HG03060 (cell line): ENCODE results near the gene CAMTA1.

Experiments used
- ATAC-seq: cut with Tn5 transposase; IDR thresholded peaks from one replicate; pipeline ENCODE4 v1.9.1; 2021; ENCODE audit warnings: low read depth, moderate number of reproducible peaks; ENCODE audit not compliant: unreplicated experiment

Gene CAMTA1

DNA sequence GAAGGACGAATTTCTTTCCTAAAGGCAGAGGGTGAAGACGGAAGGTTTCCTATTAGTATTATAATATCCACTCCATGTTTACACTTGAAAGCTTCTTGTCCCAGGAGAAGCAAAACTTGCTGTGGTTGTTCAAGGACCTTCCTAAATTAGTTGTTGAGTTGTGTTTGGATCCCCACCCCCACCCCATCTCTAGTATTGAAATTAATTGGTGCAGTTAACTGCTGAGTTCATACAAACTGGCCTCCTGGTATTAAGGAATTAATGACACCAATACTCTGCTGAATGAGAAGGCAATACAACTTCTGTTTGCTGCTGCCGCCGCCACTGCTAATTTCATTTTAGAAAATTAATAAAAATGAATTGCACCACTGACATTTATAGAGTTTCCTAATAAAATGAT is 308.8 kb downstream of the CAMTA1 start:
- no peak for ATAC-seq

DNA sequence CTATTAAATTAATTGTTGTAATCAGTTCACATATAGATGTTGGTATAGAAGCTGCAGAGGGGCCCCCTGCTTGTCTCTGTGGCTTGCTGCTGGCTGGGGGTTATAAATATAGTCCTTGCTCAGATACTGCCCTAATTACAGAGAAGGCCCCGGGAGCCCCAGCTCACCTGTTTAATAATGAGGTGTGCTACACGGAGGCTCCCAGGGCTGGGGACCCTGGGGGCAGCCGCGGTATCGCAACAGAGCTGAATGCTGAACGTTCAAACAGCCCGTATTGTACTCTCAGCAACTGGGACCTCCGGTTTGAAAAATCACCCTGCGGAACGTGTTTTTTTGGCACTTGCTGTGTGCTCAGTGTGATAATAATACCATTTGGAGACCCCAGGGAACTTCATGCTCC is 309.3 kb downstream of the CAMTA1 start:
- ATAC-seq = no peak

DNA sequence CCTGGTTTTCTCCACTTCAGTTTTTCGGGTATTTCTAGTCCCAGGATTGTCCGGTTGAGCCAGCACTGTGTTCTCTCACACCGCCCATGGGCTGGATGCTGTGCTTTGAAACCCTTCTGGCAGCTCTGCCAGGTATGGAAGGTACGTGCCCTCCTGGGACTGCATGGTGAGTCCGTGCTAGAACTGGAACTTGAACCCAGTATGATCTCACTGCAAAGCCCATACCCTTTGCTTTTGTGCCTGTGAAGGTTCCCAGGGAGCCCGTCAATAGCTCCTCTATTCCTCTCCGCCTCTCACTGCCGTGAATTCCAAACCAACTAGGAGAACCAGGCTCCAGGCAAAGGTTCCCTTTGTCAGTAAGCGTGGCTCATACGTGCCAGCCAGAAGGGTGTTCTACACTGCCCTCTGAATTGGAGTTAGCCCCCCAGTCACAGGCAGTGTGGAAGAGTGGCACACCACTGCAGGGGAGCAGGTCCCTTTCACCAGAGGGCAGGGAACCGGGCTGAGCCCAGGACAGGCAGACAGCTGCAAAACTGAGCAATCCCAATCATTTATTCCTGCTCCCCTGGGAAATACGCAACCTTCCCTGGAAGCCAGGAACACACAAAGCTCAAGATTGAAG is 310.2 kb downstream of the CAMTA1 start:
- ATAC-seq = no peak

DNA sequence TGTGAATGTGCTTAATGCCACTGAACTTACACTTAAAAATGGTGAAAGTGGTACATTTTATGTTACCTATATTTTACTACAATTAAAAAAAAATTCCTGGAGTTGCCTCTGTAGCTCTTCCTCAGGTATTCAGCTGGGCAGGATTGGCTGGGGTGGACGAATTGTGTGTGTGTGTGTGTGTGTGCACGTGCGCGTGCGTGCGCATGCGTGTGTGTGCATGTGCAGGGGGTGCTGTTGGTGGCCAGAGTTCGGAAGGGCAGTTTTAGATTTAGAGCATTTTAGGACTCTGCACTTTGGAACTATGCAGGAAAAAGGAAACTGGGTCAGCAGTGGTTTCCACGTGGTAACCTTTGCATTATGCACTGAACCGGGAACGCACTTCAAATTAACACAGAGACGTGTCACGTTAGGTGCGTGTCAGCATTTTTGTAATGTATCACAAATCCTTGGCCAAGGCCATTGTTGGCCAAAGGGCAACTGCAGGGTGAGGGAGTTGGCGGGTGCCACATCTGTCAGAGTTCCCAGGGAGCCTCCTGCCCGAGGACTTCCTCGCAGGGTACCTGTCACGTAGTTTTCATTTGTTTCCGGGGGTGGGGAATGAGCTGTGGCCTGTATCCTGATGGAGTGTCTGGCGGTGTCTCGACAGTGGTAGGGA is 312.8 kb downstream of the CAMTA1 start:
- ATAC-seq = no peak

DNA sequence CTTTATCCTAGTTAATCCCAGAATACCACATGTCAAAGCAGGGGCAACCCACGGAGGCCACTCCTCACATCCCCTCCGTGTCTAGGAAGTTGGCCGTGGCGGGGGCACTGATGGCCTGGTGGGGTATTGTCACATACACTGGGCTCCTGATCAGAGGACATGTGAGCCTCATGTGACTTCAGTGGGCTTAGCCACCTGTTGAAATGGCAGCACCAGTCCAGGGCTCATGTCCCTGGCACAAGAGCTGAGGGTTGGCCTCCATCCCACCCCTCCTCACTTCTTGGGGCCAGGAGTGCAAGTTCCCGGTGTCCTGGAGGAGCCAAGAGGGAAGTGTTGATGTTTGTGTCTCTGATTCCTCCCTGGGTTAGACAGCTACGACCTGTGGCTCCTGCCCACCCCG is 313.4 kb downstream of the CAMTA1 start:
- ATAC-seq = no peak

DNA sequence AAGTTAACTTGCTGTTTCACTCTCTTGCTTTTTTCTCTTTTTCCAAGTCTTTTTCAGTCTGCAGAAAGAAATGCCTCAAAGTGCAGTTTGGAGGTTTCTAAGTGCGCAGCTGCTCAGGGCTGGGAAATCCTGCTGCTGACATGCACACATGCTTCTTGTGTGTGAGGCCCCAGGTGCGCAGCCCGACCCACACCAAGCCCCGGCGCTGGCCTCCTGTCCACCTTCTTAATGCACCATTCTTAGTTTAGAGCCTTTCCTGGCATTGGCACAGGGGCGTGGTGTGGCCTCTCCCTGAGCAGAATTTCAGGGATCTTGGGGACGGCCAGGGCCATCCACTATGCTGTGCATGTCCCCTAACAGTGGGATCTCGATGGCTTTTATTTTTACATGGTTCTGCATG is 315.2 kb downstream of the CAMTA1 start:
- ATAC-seq = no peak

DNA sequence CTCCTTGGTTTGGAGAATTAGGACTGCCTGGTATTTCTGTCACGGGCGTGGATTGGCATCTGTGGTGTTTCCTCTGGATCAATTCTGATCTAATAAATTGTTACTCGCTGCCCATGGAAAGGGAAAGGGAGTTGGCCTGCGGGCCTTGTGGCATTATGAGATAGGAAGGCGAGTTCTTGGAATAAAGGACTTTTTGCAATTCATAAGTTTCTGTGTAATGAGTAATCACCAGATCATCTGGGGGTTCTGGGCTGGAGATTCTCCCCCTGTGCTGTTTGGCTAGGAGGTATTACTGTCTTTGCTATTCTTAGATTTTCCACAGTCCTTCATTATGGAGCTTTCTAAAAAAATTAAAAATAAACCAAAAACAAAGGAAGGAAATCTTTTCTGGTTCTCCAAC is 315.9 kb downstream of the CAMTA1 start:
- no peak for ATAC-seq

DNA sequence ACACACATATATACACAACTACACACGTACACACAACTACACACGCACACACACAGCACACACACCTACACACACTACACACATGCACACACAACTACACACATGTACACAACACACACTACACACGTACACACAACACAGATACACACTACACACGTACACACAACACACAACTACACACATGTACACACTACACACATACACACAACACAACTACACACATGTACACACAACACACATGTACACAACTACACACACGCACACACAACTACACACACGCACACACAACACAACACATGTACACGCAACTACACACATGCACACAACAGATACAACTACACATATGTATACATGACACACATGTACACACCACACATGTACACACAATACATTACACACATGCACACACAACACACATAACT is 318.1 kb downstream of the CAMTA1 start:
- ATAC-seq = no peak

DNA sequence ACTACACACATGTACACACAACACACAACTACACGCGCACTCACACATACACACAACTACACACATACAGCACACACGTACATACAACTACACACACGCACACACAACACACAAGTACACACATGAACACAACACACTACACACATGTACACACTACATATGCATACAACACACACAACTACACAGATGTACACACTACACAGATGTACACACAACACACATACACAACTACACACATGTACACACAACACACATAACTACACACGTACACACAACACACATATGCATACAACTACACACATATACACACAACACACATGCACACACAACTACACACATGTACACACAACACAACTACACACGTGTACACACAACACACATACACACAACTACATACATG is 318.6 kb downstream of the CAMTA1 start:
- no peak for ATAC-seq

DNA sequence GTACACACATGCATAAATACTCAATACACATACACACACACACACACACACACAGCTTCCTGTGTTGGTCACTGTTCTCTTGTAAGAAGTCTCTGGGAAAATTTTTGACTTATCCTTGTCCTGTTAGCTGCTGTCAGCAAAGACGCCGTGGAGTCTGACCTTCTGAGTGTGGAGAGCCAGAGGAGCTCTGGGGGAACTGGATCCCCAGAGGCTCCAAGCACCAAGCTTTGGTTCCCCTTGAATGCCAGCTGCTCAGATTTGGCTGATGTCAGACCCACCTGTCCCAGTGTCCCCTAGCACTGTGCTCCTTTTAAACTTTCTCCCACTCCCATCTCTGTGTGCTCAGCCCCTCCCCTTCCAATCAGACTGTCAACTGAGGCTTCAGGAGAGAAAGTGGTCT is 319.1 kb downstream of the CAMTA1 start:
- no peak for ATAC-seq

DNA sequence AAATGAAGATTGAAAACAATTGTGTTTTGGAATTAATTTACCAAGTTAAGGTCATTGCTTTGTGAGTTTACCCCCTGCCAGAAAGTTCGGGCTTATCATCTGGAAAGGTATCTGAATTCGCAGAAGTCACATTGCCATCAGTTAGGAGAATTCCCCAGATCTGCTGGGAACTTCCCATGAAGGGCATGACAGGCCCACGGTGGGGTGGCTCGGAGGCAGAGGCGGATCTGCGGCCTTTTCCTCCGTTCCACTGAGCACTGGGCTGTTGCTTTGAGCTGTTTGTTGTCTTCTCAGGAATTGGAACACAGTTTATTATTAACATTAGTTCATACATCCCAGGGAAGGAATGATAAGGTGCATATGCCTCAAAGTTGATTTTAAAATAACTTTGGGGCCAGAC is 320.0 kb downstream of the CAMTA1 start:
- no peak for ATAC-seq

DNA sequence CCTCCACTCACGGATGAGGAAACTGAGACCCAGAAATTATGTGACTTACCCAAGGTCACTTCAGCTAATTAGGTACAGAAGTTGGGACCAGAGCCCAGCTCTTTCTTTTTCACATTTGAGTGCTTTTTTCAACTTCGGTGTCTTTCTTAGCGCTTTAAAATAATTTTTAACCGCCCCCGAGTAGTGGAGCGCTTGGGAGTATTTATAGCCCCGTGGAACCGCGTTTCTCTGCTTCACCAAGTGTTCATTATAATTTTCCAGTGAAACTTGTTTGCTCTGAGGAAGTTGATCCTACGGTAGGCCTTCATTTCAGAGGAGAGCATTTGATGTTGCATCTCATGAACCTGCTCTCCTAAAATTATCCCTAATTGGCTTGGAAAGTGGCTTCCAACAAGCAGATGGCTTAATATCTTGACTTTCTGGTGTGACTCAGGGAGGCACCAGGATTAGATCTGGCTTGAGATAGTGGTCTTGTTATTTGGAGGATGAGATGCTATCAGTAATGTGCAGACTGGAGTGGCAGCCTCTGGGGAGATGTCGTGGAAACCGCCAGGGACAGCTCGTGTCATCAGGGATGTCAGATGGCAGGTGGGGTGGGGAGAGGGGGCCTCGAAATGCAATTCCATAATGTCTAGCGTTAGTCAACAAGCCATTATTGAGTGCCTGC is 321.3 kb downstream of the CAMTA1 start:
- no peak for ATAC-seq

DNA sequence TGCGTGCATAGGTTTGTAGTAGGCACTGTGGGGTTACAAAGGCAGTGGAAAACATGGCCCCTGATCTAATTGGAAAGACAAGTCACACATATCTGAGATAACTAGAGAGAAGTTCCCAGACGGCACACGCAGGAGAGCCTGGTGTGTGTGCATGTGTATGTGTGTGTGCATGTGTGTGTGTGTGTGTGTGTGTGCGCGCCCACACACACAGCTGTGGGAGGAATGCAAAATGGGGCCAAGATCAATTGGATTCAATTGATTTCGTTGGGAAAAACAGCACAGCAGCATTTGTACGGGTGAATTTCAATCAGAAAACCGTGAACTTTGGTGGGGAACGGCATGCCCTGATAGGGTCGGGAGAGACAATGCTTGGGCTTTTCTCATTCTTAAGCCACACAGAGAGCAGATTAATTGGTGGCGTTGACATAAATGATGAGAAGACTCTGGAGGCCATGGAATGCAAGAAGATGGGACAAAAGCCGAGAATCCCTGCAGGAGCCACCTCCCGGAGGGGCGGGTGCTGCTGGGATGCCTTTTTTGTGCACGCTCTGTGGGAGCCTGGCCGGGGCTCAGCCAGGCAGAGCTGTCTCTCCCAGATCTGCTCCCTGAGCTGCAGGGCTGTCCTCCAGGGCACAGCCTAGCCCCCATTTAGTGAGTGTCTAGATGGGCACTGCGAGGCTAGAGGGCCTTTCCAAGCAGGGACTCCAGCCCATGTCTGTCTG is 322.0 kb downstream of the CAMTA1 start:
- no peak for ATAC-seq

DNA sequence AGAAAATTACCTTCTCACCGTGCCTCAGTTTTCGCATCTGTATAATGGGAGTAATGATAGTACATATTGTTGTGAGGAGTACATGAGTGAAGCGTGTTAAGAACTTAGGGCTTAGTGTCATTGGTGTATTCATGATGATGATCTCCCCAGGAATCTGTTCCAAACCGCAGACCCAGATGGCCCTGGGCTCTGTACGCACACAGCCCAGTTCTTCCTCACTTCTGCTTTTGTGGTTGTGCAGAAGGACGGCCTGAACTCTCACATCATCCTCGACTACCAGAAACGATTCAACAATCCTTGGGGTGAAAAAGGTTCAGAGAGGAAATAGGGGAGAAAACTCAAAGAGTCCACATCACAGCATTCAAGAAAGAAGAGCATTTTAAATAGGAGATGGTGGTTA is 323.0 kb downstream of the CAMTA1 start:
- ATAC-seq = no peak

DNA sequence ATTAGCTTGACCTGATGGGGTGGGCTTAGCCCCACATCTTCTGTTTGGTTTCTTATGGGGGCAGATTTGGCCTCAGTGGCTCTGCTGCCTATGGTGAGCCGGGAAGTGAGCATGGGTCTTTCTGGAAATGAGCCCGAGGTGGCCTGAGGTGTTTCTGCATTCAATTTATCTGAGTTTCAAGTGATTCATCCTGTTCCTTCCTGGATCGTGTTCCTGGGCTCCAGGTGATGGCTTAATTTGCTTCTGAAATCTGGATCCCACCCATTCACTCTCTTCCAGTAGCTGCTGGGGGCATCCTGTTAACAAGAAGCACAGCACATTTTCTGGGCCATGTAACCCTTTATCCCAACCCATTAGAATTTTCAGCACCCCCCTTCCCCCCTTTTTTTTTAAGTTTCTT is 324.6 kb downstream of the CAMTA1 start:
- ATAC-seq = no peak

DNA sequence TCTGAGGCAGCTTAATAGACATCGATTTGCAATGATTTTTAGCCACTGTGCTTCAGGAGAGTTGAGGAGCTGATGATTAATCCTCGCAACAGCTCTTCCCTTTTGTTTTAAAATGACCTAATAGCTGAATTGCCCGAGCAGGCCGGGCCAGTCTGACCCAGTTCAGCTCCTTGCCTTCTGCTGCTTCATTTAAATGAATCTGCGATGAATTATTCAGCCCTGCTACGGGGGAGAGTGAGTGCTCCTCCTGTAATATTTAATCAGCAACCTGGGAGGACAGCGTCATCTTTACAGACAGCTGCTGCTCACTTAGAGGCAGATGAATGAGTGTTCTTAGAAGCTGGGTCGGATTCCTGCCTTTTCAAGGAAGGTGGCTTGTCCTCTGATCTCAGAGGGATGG is 325.1 kb downstream of the CAMTA1 start:
- no peak for ATAC-seq

DNA sequence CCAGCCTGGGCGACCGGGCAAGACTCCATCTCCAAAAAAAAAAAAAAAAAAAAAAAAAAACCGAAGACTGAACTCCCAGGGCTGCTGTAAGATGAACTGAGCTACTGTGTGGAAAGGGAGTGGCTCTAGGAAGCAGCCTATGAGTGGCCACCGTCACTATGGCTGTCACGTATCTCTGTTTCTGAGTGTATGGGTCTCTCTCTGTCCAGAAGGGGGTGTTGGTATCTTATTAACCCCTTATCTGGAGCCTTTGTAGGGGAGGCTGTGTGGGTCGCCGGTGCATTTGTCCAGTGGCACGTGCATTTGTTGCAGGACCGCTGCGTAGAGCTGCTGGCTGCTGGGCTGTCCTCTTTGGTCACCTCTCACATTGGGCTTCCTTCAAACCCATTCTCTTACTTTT is 326.6 kb downstream of the CAMTA1 start:
- no peak for ATAC-seq

DNA sequence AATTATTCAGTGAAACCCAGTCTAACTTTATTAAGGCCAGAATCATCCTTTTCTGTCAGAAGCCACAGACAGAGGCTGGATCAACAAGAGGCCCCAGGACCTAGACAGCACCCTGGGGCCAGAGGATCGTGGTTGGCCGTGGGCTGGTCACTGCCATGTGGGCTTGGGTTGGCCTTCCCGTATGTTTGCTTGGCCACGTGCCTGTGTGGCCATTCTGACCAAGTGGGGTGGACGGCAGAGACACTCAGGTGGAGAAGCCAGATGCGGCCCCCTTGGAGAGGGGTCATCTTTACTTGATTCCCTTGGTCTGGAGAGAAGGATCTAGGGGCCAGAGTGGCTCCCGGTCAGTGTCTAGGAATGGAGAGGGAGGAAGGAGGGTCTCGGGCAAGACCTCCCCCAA is 327.9 kb downstream of the CAMTA1 start:
- ATAC-seq = no peak

DNA sequence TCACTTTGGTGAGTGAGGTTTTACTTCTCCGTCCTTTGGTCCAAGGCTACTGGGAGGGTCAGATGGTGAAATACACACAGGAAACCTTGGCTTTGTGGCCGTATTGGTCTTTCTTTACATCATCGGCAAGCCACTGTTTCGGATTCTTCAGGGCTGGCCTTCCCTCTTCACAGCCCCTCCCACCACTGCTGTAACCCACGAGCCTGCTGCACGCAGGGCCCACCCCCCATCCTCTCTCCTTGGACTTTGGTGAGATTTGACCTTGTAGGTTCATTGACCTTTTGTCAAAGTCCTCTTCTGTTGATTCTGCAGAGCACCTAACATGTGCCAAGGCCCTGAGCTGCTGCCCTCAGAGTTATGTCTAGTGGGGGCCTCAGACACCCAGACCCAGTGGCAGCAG is 328.6 kb downstream of the CAMTA1 start:
- ATAC-seq = no peak

DNA sequence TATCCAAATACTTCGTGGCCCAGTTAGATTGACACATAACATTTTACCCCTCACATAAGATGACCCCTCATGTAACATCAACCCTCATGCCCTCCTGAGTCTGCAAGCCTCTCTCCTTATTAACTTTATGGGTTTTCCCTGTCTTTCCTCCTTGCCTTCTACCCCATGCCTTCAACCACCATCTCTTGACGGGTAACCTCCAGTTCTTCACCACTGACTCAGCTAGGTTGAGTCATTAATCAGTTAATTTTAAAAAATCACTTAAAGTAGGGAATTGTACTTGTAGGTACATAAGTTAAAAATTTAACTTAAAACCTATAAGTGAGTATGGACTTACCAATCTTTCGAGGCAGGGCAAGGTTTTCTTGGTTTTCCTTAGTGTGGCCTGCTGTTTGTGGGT is 330.7 kb downstream of the CAMTA1 start:
- no peak for ATAC-seq
